HG03135 (cell line): ENCODE data around the gene SLFN12L.

Experiments used
- ATAC-seq: cut with Tn5 transposase; IDR thresholded peaks from one replicate; pipeline ENCODE4 v1.9.1; 2021; ENCODE audit warnings: mild to moderate bottlenecking, moderate library complexity; ENCODE audit not compliant: unreplicated experiment

SLFN12L gene

DNA sequence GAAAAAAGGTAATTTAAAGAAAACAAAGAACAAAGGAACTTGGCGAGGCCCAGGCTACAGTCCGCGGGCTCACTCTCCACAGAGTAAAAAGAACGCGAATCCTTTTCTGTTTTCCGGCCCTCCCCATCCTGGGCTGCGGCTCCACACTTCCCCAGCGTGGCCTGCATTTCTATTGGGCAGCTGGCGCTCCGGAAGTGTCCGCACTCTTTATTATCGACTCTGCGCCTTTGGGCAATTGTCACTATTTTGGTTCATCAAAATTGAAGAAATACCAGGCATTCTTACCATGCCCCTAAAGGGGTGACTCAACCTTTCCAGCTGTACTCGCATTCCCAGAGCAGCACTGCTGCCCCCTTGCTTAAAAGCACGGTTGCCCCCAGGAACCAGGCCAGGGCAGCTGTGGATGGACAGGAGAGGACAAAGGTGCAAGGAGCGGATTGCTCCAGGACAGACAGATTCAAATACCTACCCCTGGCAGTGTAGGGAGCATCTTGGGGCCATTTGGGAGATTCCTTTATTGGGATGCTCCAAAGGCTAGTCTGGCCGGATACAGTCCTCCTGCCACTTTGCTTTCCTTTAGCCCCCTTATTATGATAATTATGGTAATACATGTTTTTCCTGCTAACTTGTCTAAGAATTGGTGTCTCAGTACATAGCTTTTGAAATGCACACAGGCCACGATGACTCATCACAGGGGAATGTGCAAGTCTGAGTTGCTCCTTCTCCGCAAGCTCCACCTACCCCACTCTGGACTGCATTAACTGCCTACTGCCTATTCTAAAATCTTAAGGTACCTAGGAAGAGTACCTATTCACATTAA lies 104.2 kb downstream of the SLFN12L start:
- peak; percentile 15 for ATAC-seq

DNA sequence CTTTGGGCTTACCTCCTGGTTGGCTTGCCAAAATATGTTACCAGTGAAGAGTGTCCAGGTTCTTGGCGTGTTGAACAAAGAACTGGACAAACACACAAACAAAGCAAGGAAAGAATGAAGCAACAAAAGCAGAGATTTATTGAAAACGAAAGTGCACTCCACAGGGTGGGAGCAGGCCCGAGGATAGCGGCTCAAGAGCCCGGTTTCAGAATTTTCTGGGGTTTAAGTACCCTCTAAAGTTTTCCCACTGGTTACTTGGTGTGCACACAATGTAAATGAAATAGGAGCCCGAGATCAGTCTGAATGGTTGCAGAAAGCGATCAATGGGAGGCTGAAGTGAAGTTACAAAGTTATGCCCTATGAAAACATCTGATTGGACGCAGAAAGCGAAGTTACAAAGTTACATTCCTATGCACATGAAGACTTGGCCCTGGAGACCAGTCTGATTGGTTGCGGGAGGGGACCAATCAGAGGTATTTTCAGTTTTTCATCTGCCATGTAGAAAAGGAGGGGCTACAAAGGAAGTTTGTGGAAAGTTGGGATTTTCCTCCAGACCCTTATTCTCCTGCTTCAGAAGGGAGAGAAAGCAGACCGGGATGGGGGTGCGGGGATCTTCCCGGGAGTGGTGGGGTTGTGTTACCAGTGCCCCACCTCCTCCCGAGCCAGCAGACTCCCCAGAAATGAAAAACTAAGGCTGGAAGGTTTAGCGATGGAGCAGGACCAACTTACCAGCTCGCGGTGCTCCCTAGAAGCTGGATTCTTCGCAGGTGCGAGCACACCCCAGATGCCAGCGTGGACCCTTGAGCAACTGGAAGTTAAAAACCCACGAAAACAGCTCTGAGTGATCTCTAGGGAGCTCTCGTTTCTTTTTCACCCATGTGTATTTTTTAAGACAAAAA lies 105.1 kb downstream of the SLFN12L start, which contains the start of gene SLFN12:
TSS of gene SLFN12 (minus strand) at position 325 of the 899 bp plus-strand sequence. CDS start 9,472 bp downstream, outside the sequence.
- ATAC-seq: peak; percentile 70

GRCh38 chr17:35429702-35430101 lies 107.8 kb downstream of the SLFN12L start:
- no peak for ATAC-seq

DNA sequence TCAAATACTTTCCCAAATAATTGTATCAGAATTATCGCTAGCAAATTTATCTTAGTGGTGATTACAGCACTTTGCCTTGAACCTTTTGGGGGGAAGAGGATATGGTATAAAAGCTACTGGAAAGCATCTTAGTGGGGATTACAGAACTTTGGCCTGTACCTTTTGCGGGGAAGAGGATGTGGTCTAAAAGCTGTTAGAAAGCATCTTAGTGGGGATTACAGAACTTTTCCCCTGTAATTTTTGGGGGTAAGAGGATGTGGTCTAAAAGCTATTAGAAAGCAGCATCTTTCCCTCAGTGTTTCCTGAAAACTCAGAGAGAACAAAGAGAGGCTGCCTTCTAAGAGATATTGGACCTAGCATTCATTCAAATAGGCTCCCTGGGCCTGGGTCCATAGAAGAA lies 109.2 kb downstream of the SLFN12L start:
- no peak for ATAC-seq

GRCh38 chr17:35423761-35424160 lies 113.7 kb downstream of the SLFN12L start:
- no peak for ATAC-seq
